CD14-positive monocyte (primary cell): ENCODE data around the gene FRMD3. TPM values are rescaled to one million over a fixed set of nuclear protein-coding genes. Genes with fewer than 3 reads are reported as not detected.

Source experiments
- DNase-seq, 3 donors: peaks; one replicate each; pipeline ENCODE4 v3.0.0-alpha.2; 2011 to 2022
- H2AFZ ChIP-seq: 2 replicates; pipeline ENCODE4 v1.6.0; 2012; ENCODE audit warnings: mild to moderate bottlenecking, low read depth, low read length, inconsistent platforms; ENCODE audit not compliant: insufficient read depth, poor library complexity, severe bottlenecking
- H3K27ac ChIP-seq, 2 donors: 1 replicate in 1 of 2; 2 replicates in 1 of 2; pipeline ENCODE4 v1.5.1; 2012 to 2013; ENCODE audit warnings: low read length in 2 of 2, control low read depth in 1 of 2, inconsistent platforms in 1 of 2, low read depth in 1 of 2, mild to moderate bottlenecking in 1 of 2
- H3K27me3 ChIP-seq, 2 donors: one replicate each; pipeline versions ENCODE4 v1.6.0 to v1.6.1; 2011 to 2013; ENCODE audit warnings: low read length in 2 of 2; ENCODE audit not compliant: control insufficient read depth in 2 of 2, insufficient read depth in 2 of 2
- H3K36me3 ChIP-seq, 2 donors: replicated peaks in 1 of 2; 1 replicate in 1 of 2; 2 replicates in 1 of 2; pipeline versions ENCODE4 v1.5.1 to v1.6.1; 2012 to 2013; ENCODE audit warnings: low read length in 2 of 2, control low read depth in 1 of 2, inconsistent platforms in 1 of 2, mild to moderate bottlenecking in 1 of 2; ENCODE audit not compliant: insufficient read depth in 2 of 2, control insufficient read depth in 1 of 2
- H3K4me1 ChIP-seq, 2 donors: 1 replicate in 1 of 2; 2 replicates in 1 of 2; pipeline versions ENCODE4 v1.5.1 to v1.6.1; 2012 to 2013; ENCODE audit warnings: low read length in 2 of 2, control low read depth in 1 of 2, inconsistent platforms in 1 of 2, mild to moderate bottlenecking in 1 of 2, moderate library complexity in 1 of 2; ENCODE audit not compliant: insufficient read depth in 2 of 2, control insufficient read depth in 1 of 2
- H3K4me2 ChIP-seq: replicated peaks from 2 replicates; pipeline ENCODE3; 2012; ENCODE audit warnings: low read length, moderate library complexity, mild to moderate bottlenecking; ENCODE audit not compliant: poor library complexity, severe bottlenecking; ENCODE audit errors: extremely low read depth
- H3K4me3 ChIP-seq, 3 experiments: fragments of 200-600 bp in 1 of 3; sonication (generic) in 1 of 3; replicated peaks in 1 of 3; 1 replicate in 2 of 3; 2 replicates in 1 of 3; pipeline ENCODE4 v1.5.1; 2011 to 2013; ENCODE audit warnings: low read length in 3 of 3, mild to moderate bottlenecking in 3 of 3, control low read depth in 2 of 3, low read depth in 2 of 3, inconsistent platforms in 1 of 3, moderate library complexity in 1 of 3
- H3K79me2 ChIP-seq: 2 replicates; pipeline ENCODE4 v1.6.0; 2012; ENCODE audit warnings: mild to moderate bottlenecking, control low read depth, inconsistent platforms, low read length, moderate library complexity; ENCODE audit not compliant: insufficient read depth
- H3K9ac ChIP-seq: 2 replicates; pipeline ENCODE4 v1.6.0; 2017; ENCODE audit warnings: low read length, mild to moderate bottlenecking; ENCODE audit not compliant: insufficient read depth, poor library complexity, severe bottlenecking
- H3K9me3 ChIP-seq, 2 donors: replicated peaks in 1 of 2; 1 replicate in 1 of 2; 2 replicates in 1 of 2; pipeline versions ENCODE4 v1.5.1 to v1.6.1; 2012 to 2013; ENCODE audit warnings: low read length in 2 of 2, control low read depth in 1 of 2; ENCODE audit not compliant: control insufficient read depth in 1 of 2, insufficient read depth in 1 of 2
- H4K20me1 ChIP-seq: 2 replicates; pipeline ENCODE4 v1.6.0; 2012; ENCODE audit warnings: mild to moderate bottlenecking, low read length, control low read depth, moderate library complexity; ENCODE audit not compliant: insufficient read depth
- H3K27ac Mint-ChIP-seq, 7 donors: one replicate each; pipeline ENCODE4 v1.8.0; 2020; ENCODE audit warnings: mild to moderate bottlenecking in 7 of 7, mixed read lengths in 7 of 7, moderate library complexity in 6 of 7, inconsistent platforms in 2 of 7
- H3K27me3 Mint-ChIP-seq, 3 donors: one replicate each; pipeline ENCODE4 v1.8.0; 2021 to 2022; ENCODE audit warnings: low read depth in 3 of 3, mild to moderate bottlenecking in 3 of 3, mixed read lengths in 3 of 3, moderate library complexity in 3 of 3, inconsistent platforms in 1 of 3
- H3K36me3 Mint-ChIP-seq, 2 donors: one replicate each; pipeline ENCODE4 v1.8.0; 2020; ENCODE audit warnings: mixed read lengths in 2 of 2, inconsistent platforms in 1 of 2, mild to moderate bottlenecking in 1 of 2
- H3K4me1 Mint-ChIP-seq: one replicate; pipeline ENCODE4 v1.8.0; 2020; ENCODE audit warnings: mild to moderate bottlenecking, mixed read lengths
- H3K4me3 Mint-ChIP-seq, 2 donors: one replicate each; pipeline ENCODE4 v1.8.0; 2020; ENCODE audit warnings: mild to moderate bottlenecking in 2 of 2, mixed read lengths in 2 of 2, moderate library complexity in 1 of 2
- H3K9me3 Mint-ChIP-seq, 7 donors: one replicate each; pipeline ENCODE4 v1.8.0; 2020 to 2022; ENCODE audit warnings: mixed read lengths in 7 of 7, mild to moderate bottlenecking in 6 of 7, moderate library complexity in 6 of 7, inconsistent platforms in 2 of 7
- CTCF ChIP-seq: fragments of 200-600 bp; IDR thresholded peaks from one replicate; pipeline ENCODE4 v1.8.0; 2022; ENCODE audit warnings: antibody characterized with exemption, mild to moderate bottlenecking
- WGBS: methylation state at CpG from one replicate; pipeline ENCODE4 v1.1.5; 2013; ENCODE audit warnings: missing lambda C conversion rate; ENCODE audit not compliant: insufficient coverage; 5-methylcytosine and 5-hydroxymethylcytosine counted together
- intact Hi-C, 2 donors: fragments of 100-400 bp; cut with micrococcal nuclease; formaldehyde crosslinking; loops; one replicate each; pipeline versions ENCODE4 v1.15.0 to v1.15.1; 2023
- polyA plus RNA-seq, 3 donors: library from polyadenylated mRNA; depleted of rRNA in 1 of 3; unstranded in 2 of 3; stranded (reverse) in 1 of 3; fragments of 300-500 nt in 2 of 3; fragments of >200 nt in 1 of 3; fragmentation: Illumina TruSeq in 2 of 3; gene quantifications; 1 replicate in 2 of 3; 2 replicates in 1 of 3; pipeline ENCODE4 v1.2.3, GENCODE V29; 2012 to 2021

FRMD3 gene
- polyA plus RNA-seq, 3 donors, result 2.8 to 9.8 (median 4.2) TPM

- H3K27me3 Mint-ChIP-seq, result peaks cover 0 to 2% (median 0%) of the 10 kb centered on the region in 3 donors
- H3K4me1 Mint-ChIP-seq, result no peaks in the 10 kb centered on the region
- no peak overlapping the region for H3K4me2 ChIP-seq
- TF ChIP-seq CTCF, result no peak
- H4K20me1 ChIP-seq, result no peaks in the 10 kb centered on the region
- intact Hi-C loops, result no loop called here
- no peak overlapping the region for H3K9ac ChIP-seq
- H3K36me3 ChIP-seq, result no peaks in the 10 kb centered on the region
- H3K36me3 Mint-ChIP-seq, result peaks cover 0 to 5% of the 10 kb centered on the region in 2 donors
- peaks cover 0 to 10% (median 5%) of the 10 kb centered on the region in 7 donors for H3K9me3 Mint-ChIP-seq
- no peak overlapping the region for H3K27ac ChIP-seq
- no CpG with 5 or more reads among the region's 2 CpGs for WGBS
- no peaks in the 10 kb centered on the region for H3K9me3 ChIP-seq
- no peak overlapping the region for H3K27ac Mint-ChIP-seq
- no peaks in the 10 kb centered on the region for H3K4me1 ChIP-seq
- no peak overlapping the region for H3K4me3 Mint-ChIP-seq
- no peak overlapping the region for H3K4me3 ChIP-seq
- H2AFZ ChIP-seq, result no peak overlapping the region
- DNase-seq, result no peak
- no peaks in the 10 kb centered on the region for H3K27me3 ChIP-seq
- no peaks in the 10 kb centered on the region for H3K79me2 ChIP-seq
These were observed 182.5 kb downstream of the FRMD3 start for GRCh38 chr9:83355729-83356151.

GRCh38 chr9:83355024-83355444, 183.2 kb downstream of the FRMD3 start:
- Mint-ChIP-seq H3K4me3 (no peak overlapping the region), H3K36me3 (peaks cover 0 to 5% of the 10 kb centered on the region in 2 donors), H3K27ac (no peak overlapping the region), H3K4me1 (no peaks in the 10 kb centered on the region), H3K9me3 (peaks cover 0 to 10% (median 5%) of the 10 kb centered on the region in 7 donors), H3K27me3 (peaks cover 0 to 2% (median 0%) of the 10 kb centered on the region in 3 donors)
- intact Hi-C loops, result no loop called here
- no peaks in the 10 kb centered on the region for H3K9me3 ChIP-seq
- H3K36me3 ChIP-seq, result no peaks in the 10 kb centered on the region
- DNase-seq, result no peak
- 100% methylated on average over 2 of the region's 4 CpGs for WGBS
- TF ChIP-seq CTCF, result no peak
- H3K79me2 ChIP-seq, result no peaks in the 10 kb centered on the region
- no peaks in the 10 kb centered on the region for H4K20me1 ChIP-seq
- H3K4me3 ChIP-seq, result no peak overlapping the region
- H3K27ac ChIP-seq, result no peak overlapping the region
- no peak overlapping the region for H3K4me2 ChIP-seq
- no peaks in the 10 kb centered on the region for H3K4me1 ChIP-seq
- no peak overlapping the region for H3K9ac ChIP-seq
- H2AFZ ChIP-seq, result no peak overlapping the region
- no peaks in the 10 kb centered on the region for H3K27me3 ChIP-seq
